ENCODE results near the gene GDPD5. TPM values are rescaled to one million over a fixed set of nuclear protein-coding genes. Genes with fewer than 3 reads are reported as not detected.
A peak's percentile ranks its signal among the peaks of the same experiment; 100 is the strongest.

Gene GDPD5
- total and polyA plus RNA-seq, 11 donors: 2.0 to 12.5 (median 4.9) TPM

- DNase-seq (peak in 1 of 5 donors; percentile 15), ATAC-seq (peak in 1 of 4 donors; percentile 14)
- H3K27ac ChIP-seq: peak overlapping the region in 1 of 12 donors; percentile 46
- H3K27me3 ChIP-seq: no peaks in the 10 kb centered on the region
- H3K36me3 ChIP-seq: no peaks in the 10 kb centered on the region
- intact Hi-C loops (cut with DNase I): loop anchor here in 2 of 10 donors (10.0 kb wide), 1 partner anchor 252 kb away; no protein-coding TSS in a partner anchor
- no peaks in the 10 kb centered on the region for H3K9me3 ChIP-seq
- WGBS, 4 donors: 74 to 81% (median 79%) methylated on average over 12 to 13 of the region's 13 CpGs
- no peak overlapping the region for H3K4me3 ChIP-seq
- TF ChIP-seq CTCF (IDR thresholded peaks at IDR 0.05) (no peak), POLR2A (IDR thresholded peaks at IDR 0.05) (no peak)
- peaks cover 0 to 28% (median 7%) of the 10 kb centered on the region in 12 donors for H3K4me1 ChIP-seq
Observed at GRCh38 chr11:75536786-75537641, 11.3 kb upstream of the GDPD5 start.

- H3K36me3 ChIP-seq: no peaks in the 10 kb centered on the region
- TF ChIP-seq CTCF (IDR thresholded peaks at IDR 0.05): no peak
- no peak for TF ChIP-seq POLR2A (IDR thresholded peaks at IDR 0.05)
- peak; percentile 5 to 43 (median 33) for ATAC-seq
- H3K27me3 ChIP-seq: no peaks in the 10 kb centered on the region
- intact Hi-C loops (cut with DNase I): loop anchor here in 2 of 10 donors (10.0 kb wide), 1 partner anchor 250 kb away; no protein-coding TSS in a partner anchor
- no peak overlapping the region for H3K4me3 ChIP-seq
- WGBS, 4 donors: 27 to 50% (median 40%) methylated on average over 1 of the region's 1 CpG
- H3K27ac ChIP-seq: peak overlapping the region in 1 of 12 donors; percentile 40
- H3K4me1 ChIP-seq: peaks cover 0 to 28% (median 7%) of the 10 kb centered on the region in 12 donors
- peak in 1 of 5 donors; percentile 16 for DNase-seq
- no peaks in the 10 kb centered on the region for H3K9me3 ChIP-seq
Observed at GRCh38 chr11:75535071-75535470, 9.3 kb upstream of the GDPD5 start.

- Histone ChIP-seq H3K4me3 (no peak overlapping the region), H3K27ac (peak overlapping the region in 2 of 12 donors; percentile 19 to 40), H3K4me1 (peaks cover 0 to 28% (median 7%) of the 10 kb centered on the region in 12 donors), H3K9me3 (no peaks in the 10 kb centered on the region), H3K36me3 (no peaks in the 10 kb centered on the region), H3K27me3 (no peaks in the 10 kb centered on the region)
- TF ChIP-seq CTCF (IDR thresholded peaks at IDR 0.05) (no peak), POLR2A (IDR thresholded peaks at IDR 0.05) (no peak)
- WGBS, 4 donors: 35 to 48% (median 43%) methylated on average over 14 to 15 of the region's 15 CpGs
- DNase-seq (peak in 1 of 5 donors; percentile 16), ATAC-seq (peak in 3 of 4 donors; percentile 6 to 40 (median 21))
- intact Hi-C loops (cut with DNase I): loop anchor here in 8 of 10 donors (5.0 to 10.0 kb wide), 6 partner anchors 137 to 252 kb away; partner anchors contain the start of gene RPS3 (in 2 of the 8)
Observed at GRCh38 chr11:75534259-75535069, 8.7 kb upstream of the GDPD5 start.
